ENCODE results near the gene VPS25.
A peak's percentile ranks its signal among the peaks of the same experiment; 100 is the strongest.

Gene VPS25

GRCh38 chr17:42744283-42744805 is 28.9 kb upstream of the VPS25 start (continued):
- TF ChIP-seq ZNF2 (tag by site-specific recombination; IDR thresholded peaks at IDR 0.05) (no peak), ZNF623 (tag by site-specific recombination; IDR thresholded peaks at IDR 0.05) (no peak), TRIM28 (IDR thresholded peaks at IDR 0.05; ENCODE audit: borderline replicate concordance, low read length) (no peak), ZFP3 (tag by site-specific recombination; IDR thresholded peaks at IDR 0.05; ENCODE audit: low read depth) (no peak), GFI1B (tag by site-specific recombination; IDR thresholded peaks at IDR 0.05) (no peak), ZNF548 (tag by site-specific recombination; IDR thresholded peaks at IDR 0.05) (no peak), ZNF37A (tag by site-specific recombination; IDR thresholded peaks at IDR 0.05) (no peak), ZXDB (tag by site-specific recombination; IDR thresholded peaks at IDR 0.05) (no peak), ZNF148 (tag by site-specific recombination; IDR thresholded peaks at IDR 0.05; ENCODE audit: borderline replicate concordance) (no peak), HOXA7 (CRISPR knock-in tag; IDR thresholded peaks at IDR 0.05; ENCODE audit: borderline replicate concordance) (no peak), ZNF175 (tag by site-specific recombination; IDR thresholded peaks at IDR 0.05) (no peak), ZNF610 (tag by site-specific recombination; IDR thresholded peaks at IDR 0.05; ENCODE audit: borderline replicate concordance) (0 out of 2 replicates have a peak, but pooled peaks have one; percentile 12), HIC1 (tag by site-specific recombination; IDR thresholded peaks at IDR 0.05) (peak; percentile 83), INSM2 (tag by site-specific recombination; IDR thresholded peaks at IDR 0.05) (no peak), PRDM1 (tag by site-specific recombination; IDR thresholded peaks at IDR 0.05) (no peak), HOXC10 (CRISPR knock-in tag; IDR thresholded peaks at IDR 0.05) (no peak), KLF8 (tag by site-specific recombination; IDR thresholded peaks at IDR 0.05) (peak; percentile 65; the same call in 1 of the 2 replicates), ZNF600 (tag by site-specific recombination; IDR thresholded peaks at IDR 0.05) (0 out of 2 replicates have a peak, but pooled peaks have one; percentile 55), ZBTB1 (tag by site-specific recombination; IDR thresholded peaks at IDR 0.05) (no peak), ZNF292 (tag by site-specific recombination; IDR thresholded peaks at IDR 0.05; ENCODE audit: borderline replicate concordance, low read depth) (no peak), YY2 (tag by site-specific recombination; IDR thresholded peaks at IDR 0.05) (no peak; the same call in 1 of the 2 replicates), SP7 (tag by site-specific recombination; IDR thresholded peaks at IDR 0.05) (no peak; the same call in 1 of the 2 replicates), ZNF544 (tag by site-specific recombination; IDR thresholded peaks at IDR 0.05) (no peak)
- TF ChIP-seq, protein P1, sequence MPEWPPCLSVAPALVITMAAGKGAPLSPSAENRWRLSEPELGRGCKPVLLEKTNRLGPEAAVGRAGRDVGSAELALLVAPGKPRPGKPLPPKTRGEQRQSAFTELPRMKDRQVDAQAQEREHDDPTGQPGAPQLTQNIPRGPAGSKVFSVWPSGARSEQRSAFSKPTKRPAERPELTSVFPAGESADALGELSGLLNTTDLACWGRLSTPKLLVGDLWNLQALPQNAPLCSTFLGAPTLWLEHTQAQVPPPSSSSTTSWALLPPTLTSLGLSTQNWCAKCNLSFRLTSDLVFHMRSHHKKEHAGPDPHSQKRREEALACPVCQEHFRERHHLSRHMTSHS (tag by site-specific recombination; IDR thresholded peaks at IDR 0.05): no peak
- TF ChIP-seq, protein P2, sequence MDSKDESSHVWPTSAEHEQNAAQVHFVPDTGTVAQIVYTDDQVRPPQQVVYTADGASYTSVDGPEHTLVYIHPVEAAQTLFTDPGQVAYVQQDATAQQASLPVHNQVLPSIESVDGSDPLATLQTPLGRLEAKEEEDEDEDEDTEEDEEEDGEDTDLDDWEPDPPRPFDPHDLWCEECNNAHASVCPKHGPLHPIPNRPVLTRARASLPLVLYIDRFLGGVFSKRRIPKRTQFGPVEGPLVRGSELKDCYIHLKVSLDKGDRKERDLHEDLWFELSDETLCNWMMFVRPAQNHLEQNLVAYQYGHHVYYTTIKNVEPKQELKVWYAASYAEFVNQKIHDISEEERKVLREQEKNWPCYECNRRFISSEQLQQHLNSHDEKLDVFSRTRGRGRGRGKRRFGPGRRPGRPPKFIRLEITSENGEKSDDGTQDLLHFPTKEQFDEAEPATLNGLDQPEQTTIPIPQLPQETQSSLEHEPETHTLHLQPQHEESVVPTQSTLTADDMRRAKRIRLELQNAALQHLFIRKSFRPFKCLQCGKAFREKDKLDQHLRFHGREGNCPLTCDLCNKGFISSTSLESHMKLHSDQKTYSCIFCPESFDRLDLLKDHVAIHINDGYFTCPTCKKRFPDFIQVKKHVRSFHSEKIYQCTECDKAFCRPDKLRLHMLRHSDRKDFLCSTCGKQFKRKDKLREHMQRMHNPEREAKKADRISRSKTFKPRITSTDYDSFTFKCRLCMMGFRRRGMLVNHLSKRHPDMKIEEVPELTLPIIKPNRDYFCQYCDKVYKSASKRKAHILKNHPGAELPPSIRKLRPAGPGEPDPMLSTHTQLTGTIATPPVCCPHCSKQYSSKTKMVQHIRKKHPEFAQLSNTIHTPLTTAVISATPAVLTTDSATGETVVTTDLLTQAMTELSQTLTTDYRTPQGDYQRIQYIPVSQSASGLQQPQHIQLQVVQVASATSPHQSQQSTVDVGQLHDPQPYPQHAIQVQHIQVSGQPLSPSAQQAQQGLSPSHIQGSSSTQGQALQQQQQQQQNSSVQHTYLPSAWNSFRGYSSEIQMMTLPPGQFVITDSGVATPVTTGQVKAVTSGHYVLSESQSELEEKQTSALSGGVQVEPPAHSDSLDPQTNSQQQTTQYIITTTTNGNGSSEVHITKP (tag by site-specific recombination; IDR thresholded peaks at IDR 0.05): 0 out of 2 replicates have a peak, but pooled peaks have one; percentile 54
- TF ChIP-seq, protein P3, sequence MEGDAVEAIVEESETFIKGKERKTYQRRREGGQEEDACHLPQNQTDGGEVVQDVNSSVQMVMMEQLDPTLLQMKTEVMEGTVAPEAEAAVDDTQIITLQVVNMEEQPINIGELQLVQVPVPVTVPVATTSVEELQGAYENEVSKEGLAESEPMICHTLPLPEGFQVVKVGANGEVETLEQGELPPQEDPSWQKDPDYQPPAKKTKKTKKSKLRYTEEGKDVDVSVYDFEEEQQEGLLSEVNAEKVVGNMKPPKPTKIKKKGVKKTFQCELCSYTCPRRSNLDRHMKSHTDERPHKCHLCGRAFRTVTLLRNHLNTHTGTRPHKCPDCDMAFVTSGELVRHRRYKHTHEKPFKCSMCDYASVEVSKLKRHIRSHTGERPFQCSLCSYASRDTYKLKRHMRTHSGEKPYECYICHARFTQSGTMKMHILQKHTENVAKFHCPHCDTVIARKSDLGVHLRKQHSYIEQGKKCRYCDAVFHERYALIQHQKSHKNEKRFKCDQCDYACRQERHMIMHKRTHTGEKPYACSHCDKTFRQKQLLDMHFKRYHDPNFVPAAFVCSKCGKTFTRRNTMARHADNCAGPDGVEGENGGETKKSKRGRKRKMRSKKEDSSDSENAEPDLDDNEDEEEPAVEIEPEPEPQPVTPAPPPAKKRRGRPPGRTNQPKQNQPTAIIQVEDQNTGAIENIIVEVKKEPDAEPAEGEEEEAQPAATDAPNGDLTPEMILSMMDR (tag by site-specific recombination; IDR thresholded peaks at IDR 0.05): no peak; the same call in none of the 2 replicates
- TF ChIP-seq, protein P4, sequence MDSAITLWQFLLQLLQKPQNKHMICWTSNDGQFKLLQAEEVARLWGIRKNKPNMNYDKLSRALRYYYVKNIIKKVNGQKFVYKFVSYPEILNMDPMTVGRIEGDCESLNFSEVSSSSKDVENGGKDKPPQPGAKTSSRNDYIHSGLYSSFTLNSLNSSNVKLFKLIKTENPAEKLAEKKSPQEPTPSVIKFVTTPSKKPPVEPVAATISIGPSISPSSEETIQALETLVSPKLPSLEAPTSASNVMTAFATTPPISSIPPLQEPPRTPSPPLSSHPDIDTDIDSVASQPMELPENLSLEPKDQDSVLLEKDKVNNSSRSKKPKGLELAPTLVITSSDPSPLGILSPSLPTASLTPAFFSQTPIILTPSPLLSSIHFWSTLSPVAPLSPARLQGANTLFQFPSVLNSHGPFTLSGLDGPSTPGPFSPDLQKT (IDR thresholded peaks at IDR 0.05; ENCODE audit: borderline replicate concordance, low read depth, low read length): no peak
